GM23338 (cell line): ENCODE results near the gene HOXC12. TPM values are rescaled to one million over a fixed set of nuclear protein-coding genes. Genes with fewer than 3 reads are reported as not detected.

ENCODE experiments used
- ATAC-seq: fragments of 200-7000 bp; cut with Tn5 transposase; 3 replicates; pipeline ENCODE4 v1.9.1; 2020
- DNase-seq: peaks from one replicate; pipeline ENCODE4 v3.0.0-alpha.2; 2015; ENCODE audit warnings: low spot score
- H2AFZ ChIP-seq: fragments of 200-600 bp; sonication (generic); 2 replicates; pipeline ENCODE4 v1.8.0; 2016; ENCODE audit warnings: antibody characterized with exemption, mild to moderate bottlenecking, moderate library complexity
- H3F3A ChIP-seq: fragments of 200-600 bp; sonication (generic); replicated peaks from 2 replicates; pipeline ENCODE4 v1.8.0; 2017; ENCODE audit warnings: antibody characterized with exemption, mixed run types, low read depth
- H3K27ac ChIP-seq: fragments of 200-600 bp; sonication (generic); 2 replicates; pipeline ENCODE4 v1.6.1; 2016; ENCODE audit warnings: low read depth
- H3K27me3 ChIP-seq: fragments of 200-600 bp; sonication (generic); 2 replicates; pipeline ENCODE4 v1.8.0; 2016; ENCODE audit warnings: mild to moderate bottlenecking, mixed run types, moderate library complexity; ENCODE audit not compliant: insufficient read depth
- H3K36me3 ChIP-seq: fragments of 200-600 bp; sonication (generic); 2 replicates; pipeline ENCODE4 v1.8.0; 2016; ENCODE audit warnings: mild to moderate bottlenecking; ENCODE audit not compliant: insufficient read depth
- H3K4me1 ChIP-seq: fragments of 200-600 bp; sonication (generic); 2 replicates; pipeline ENCODE4 v1.8.0; 2016; ENCODE audit warnings: mild to moderate bottlenecking, moderate library complexity; ENCODE audit not compliant: insufficient read depth
- H3K4me2 ChIP-seq: fragments of 200-600 bp; sonication (generic); 2 replicates; pipeline ENCODE4 v1.7.1; 2017; ENCODE audit warnings: mixed run types
- H3K4me3 ChIP-seq: fragments of 200-600 bp; sonication (generic); 2 replicates; pipeline ENCODE4 v1.6.1; 2016; ENCODE audit warnings: mixed run types
- H3K79me2 ChIP-seq: fragments of 200-600 bp; sonication (generic); replicated peaks from 2 replicates; pipeline ENCODE4 v1.8.0; 2017; ENCODE audit warnings: mild to moderate bottlenecking; ENCODE audit not compliant: insufficient read depth
- H3K9me2 ChIP-seq: fragments of 200-600 bp; sonication (generic); 2 replicates; pipeline ENCODE4 v1.8.0; 2017; ENCODE audit not compliant: insufficient read depth
- H4K20me1 ChIP-seq: fragments of 200-600 bp; sonication (generic); replicated peaks from 2 replicates; pipeline ENCODE4 v1.8.0; 2017; ENCODE audit warnings: mild to moderate bottlenecking; ENCODE audit not compliant: insufficient read depth
- H3K27ac Mint-ChIP-seq: 2 replicates; pipeline ENCODE4 v1.8.0; 2020; ENCODE audit warnings: inconsistent platforms, mild to moderate bottlenecking, moderate library complexity, mixed read lengths
- H3K27me3 Mint-ChIP-seq: 3 replicates; pipeline ENCODE4 v1.8.0; 2022; ENCODE audit warnings: low read depth, mild to moderate bottlenecking, moderate library complexity, mixed read lengths, inconsistent platforms; ENCODE audit not compliant: insufficient read depth, poor library complexity
- H3K36me3 Mint-ChIP-seq: 3 replicates; pipeline ENCODE4 v1.8.0; 2021; ENCODE audit warnings: low read depth, mild to moderate bottlenecking, inconsistent platforms, moderate library complexity, mixed read lengths
- H3K4me1 Mint-ChIP-seq: 3 replicates; pipeline ENCODE4 v1.8.0; 2020; ENCODE audit warnings: mild to moderate bottlenecking, inconsistent platforms, mixed read lengths
- H3K4me3 Mint-ChIP-seq: 3 replicates; pipeline ENCODE4 v1.8.0; 2021; ENCODE audit warnings: moderate library complexity, mild to moderate bottlenecking, inconsistent platforms, mixed read lengths
- H3K9me3 Mint-ChIP-seq: 3 replicates; pipeline ENCODE4 v1.8.0; 2020; ENCODE audit warnings: moderate library complexity, mild to moderate bottlenecking, inconsistent platforms, mixed read lengths
- EZH2 ChIP-seq: fragments of 200-600 bp; sonication (generic); IDR thresholded peaks from one replicate; pipeline ENCODE4 v1.8.0; 2017; ENCODE audit warnings: antibody characterized with exemption, mild to moderate bottlenecking, low read depth; ENCODE audit not compliant: unreplicated experiment
- EZH2phosphoT487 ChIP-seq: fragments of 200-600 bp; sonication (generic); IDR thresholded peaks from one replicate; pipeline ENCODE4 v1.8.1; 2018; ENCODE audit warnings: antibody characterized with exemption; ENCODE audit not compliant: unreplicated experiment
- NANOG ChIP-seq: IDR thresholded peaks from 2 replicates; pipeline ENCODE4 v1.6.1; 2016; ENCODE audit warnings: antibody characterized with exemption, borderline replicate concordance
- POLR2AphosphoS5 ChIP-seq: IDR thresholded peaks from 2 replicates; pipeline ENCODE4 v1.6.1; 2016; ENCODE audit warnings: antibody characterized with exemption, low read depth
- ZNF114 ChIP-seq: fragments of 250-450 bp; sonication (Bioruptor Pico); IDR thresholded peaks from 2 replicates; pipeline ENCODE4 v1.5.0; 2020; ENCODE audit warnings: mild to moderate bottlenecking, moderate library complexity
- ZNF331 ChIP-seq: fragments of 250-450 bp; sonication (Bioruptor Pico); IDR thresholded peaks from 2 replicates; pipeline ENCODE4 v1.5.0; 2020; ENCODE audit warnings: low read depth, mild to moderate bottlenecking, moderate library complexity
- ZNF462 ChIP-seq: fragments of 250-450 bp; sonication (Bioruptor Pico); IDR thresholded peaks from 2 replicates; pipeline ENCODE4 v1.5.0; 2020; ENCODE audit warnings: mild to moderate bottlenecking, moderate library complexity
- polyA plus RNA-seq: library from polyadenylated mRNA; unstranded; fragments of >200 nt; fragmentation: Nextera tagmentation; extraction: Ambion mirVana; gene quantifications from 2 replicates; pipeline ENCODE4 v1.2.1, GENCODE V29; 2016
- total RNA-seq: library from RNA; depleted of rRNA; stranded (reverse); fragments of >200 nt; shearing (Covaris generic); gene quantifications from 2 replicates; pipeline ENCODE4 v1.2.3, GENCODE V29; 2014
- TF ChIP-seq, protein P1 (sequence below): IDR thresholded peaks from one replicate; pipeline ENCODE4 v1.6.1; 2018; ENCODE audit warnings: antibody characterized with exemption; ENCODE audit not compliant: unreplicated experiment

The HOXC12 gene
- total and polyA plus RNA-seq, 2 experiments from 2014 or later = not detected

GRCh38 chr12:54004063-54004840, 49.5 kb downstream of the HOXC12 start:
- H3K9me3 Mint-ChIP-seq = no peaks in the 10 kb centered on the region; the same call in 1 of the 3 replicates
- H3K4me2 ChIP-seq = no peak overlapping the region
- H3K36me3 ChIP-seq = no peaks in the 10 kb centered on the region
- H4K20me1 ChIP-seq = peaks cover 33% of the 10 kb centered on the region
- H3K4me3 Mint-ChIP-seq = no peak overlapping the region
- DNase-seq = no peak
- H3K9me2 ChIP-seq = no peaks in the 10 kb centered on the region
- H3K4me1 Mint-ChIP-seq = peaks cover 11% of the 10 kb centered on the region
- ATAC-seq = no peak
- H3K27ac Mint-ChIP-seq = no peak overlapping the region
- no peak overlapping the region for H2AFZ ChIP-seq
- peaks cover 34% of the 10 kb centered on the region for H3F3A ChIP-seq
- H3K4me1 ChIP-seq = peaks cover 11% of the 10 kb centered on the region
- H3K4me3 ChIP-seq = no peak overlapping the region
- peaks cover 100% of the 10 kb centered on the region for H3K27me3 ChIP-seq
- TF ChIP-seq, protein P1, sequence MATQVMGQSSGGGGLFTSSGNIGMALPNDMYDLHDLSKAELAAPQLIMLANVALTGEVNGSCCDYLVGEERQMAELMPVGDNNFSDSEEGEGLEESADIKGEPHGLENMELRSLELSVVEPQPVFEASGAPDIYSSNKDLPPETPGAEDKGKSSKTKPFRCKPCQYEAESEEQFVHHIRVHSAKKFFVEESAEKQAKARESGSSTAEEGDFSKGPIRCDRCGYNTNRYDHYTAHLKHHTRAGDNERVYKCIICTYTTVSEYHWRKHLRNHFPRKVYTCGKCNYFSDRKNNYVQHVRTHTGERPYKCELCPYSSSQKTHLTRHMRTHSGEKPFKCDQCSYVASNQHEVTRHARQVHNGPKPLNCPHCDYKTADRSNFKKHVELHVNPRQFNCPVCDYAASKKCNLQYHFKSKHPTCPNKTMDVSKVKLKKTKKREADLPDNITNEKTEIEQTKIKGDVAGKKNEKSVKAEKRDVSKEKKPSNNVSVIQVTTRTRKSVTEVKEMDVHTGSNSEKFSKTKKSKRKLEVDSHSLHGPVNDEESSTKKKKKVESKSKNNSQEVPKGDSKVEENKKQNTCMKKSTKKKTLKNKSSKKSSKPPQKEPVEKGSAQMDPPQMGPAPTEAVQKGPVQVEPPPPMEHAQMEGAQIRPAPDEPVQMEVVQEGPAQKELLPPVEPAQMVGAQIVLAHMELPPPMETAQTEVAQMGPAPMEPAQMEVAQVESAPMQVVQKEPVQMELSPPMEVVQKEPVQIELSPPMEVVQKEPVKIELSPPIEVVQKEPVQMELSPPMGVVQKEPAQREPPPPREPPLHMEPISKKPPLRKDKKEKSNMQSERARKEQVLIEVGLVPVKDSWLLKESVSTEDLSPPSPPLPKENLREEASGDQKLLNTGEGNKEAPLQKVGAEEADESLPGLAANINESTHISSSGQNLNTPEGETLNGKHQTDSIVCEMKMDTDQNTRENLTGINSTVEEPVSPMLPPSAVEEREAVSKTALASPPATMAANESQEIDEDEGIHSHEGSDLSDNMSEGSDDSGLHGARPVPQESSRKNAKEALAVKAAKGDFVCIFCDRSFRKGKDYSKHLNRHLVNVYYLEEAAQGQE = no peak
- no peak for TF ChIP-seq ZNF331 (CRISPR knock-in tag)
- TF ChIP-seq POLR2AphosphoS5 = no peak
- peak; percentile 94 for TF ChIP-seq EZH2
- no peaks in the 10 kb centered on the region for H3K79me2 ChIP-seq
- no peaks in the 10 kb centered on the region for H3K36me3 Mint-ChIP-seq
- peaks cover 99% of the 10 kb centered on the region for H3K27me3 Mint-ChIP-seq
- no peak overlapping the region for H3K27ac ChIP-seq

- no peaks in the 10 kb centered on the region for H3K36me3 Mint-ChIP-seq
- no peak overlapping the region for H3K27ac Mint-ChIP-seq
- TF ChIP-seq ZNF462 (CRISPR knock-in tag) (no peak), POLR2AphosphoS5 (no peak), ZNF114 (CRISPR knock-in tag) (no peak), EZH2phosphoT487 (peak; percentile 19), EZH2 (peak; percentile 95), NANOG (no peak)
Observed at GRCh38 chr12:54004841-54005530, 50.3 kb downstream of the HOXC12 start.

More at GRCh38 chr12:54004841-54005530, 50.3 kb downstream of the HOXC12 start:
- ATAC-seq = peak; percentile 10
- Mint-ChIP-seq H3K4me1 (peaks cover 17% of the 10 kb centered on the region), H3K9me3 (no peaks in the 10 kb centered on the region; the same call in 1 of the 3 replicates), H3K27me3 (peaks cover 99% of the 10 kb centered on the region), H3K4me3 (no peak overlapping the region)
- Histone ChIP-seq H3F3A (peaks cover 34% of the 10 kb centered on the region), H3K4me3 (no peak overlapping the region), H3K36me3 (no peaks in the 10 kb centered on the region), H2AFZ (no peak overlapping the region), H4K20me1 (peaks cover 33% of the 10 kb centered on the region), H3K4me1 (peaks cover 6% of the 10 kb centered on the region; the same call in 1 of the 2 replicates), H3K4me2 (0 out of 2 replicates have a peak overlapping the region, but pooled peaks have one; percentile 26), H3K79me2 (no peaks in the 10 kb centered on the region), H3K27ac (no peak overlapping the region), H3K9me2 (no peaks in the 10 kb centered on the region), H3K27me3 (peaks cover 100% of the 10 kb centered on the region)
- DNase-seq = peak; percentile 76
